ENCODE data around the gene APOC3. TPM values are rescaled to one million over a fixed set of nuclear protein-coding genes. Genes with fewer than 3 reads are reported as not detected.

APOC3 gene
- total RNA-seq, 4 donors from 2014 or later, result not detected

- H3K27ac ChIP-seq, result no peak overlapping the region
- peaks cover 68 to 73% of the 10 kb centered on the region in 2 donors for H3K36me3 ChIP-seq
These were observed 36.0 kb downstream of the APOC3 start for GRCh38 chr11:116865696-116866095.

GRCh38 chr11:116866804-116867455 lies 37.2 kb downstream of the APOC3 start:
- no peak for TF ChIP-seq POLR2A (IDR thresholded peaks at IDR 0.05)
- TF ChIP-seq, protein P1, sequence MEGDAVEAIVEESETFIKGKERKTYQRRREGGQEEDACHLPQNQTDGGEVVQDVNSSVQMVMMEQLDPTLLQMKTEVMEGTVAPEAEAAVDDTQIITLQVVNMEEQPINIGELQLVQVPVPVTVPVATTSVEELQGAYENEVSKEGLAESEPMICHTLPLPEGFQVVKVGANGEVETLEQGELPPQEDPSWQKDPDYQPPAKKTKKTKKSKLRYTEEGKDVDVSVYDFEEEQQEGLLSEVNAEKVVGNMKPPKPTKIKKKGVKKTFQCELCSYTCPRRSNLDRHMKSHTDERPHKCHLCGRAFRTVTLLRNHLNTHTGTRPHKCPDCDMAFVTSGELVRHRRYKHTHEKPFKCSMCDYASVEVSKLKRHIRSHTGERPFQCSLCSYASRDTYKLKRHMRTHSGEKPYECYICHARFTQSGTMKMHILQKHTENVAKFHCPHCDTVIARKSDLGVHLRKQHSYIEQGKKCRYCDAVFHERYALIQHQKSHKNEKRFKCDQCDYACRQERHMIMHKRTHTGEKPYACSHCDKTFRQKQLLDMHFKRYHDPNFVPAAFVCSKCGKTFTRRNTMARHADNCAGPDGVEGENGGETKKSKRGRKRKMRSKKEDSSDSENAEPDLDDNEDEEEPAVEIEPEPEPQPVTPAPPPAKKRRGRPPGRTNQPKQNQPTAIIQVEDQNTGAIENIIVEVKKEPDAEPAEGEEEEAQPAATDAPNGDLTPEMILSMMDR (IDR thresholded peaks at IDR 0.05), result no peak
- Histone ChIP-seq H3K9me3 (no peaks in the 10 kb centered on the region), H3K27ac (no peak overlapping the region), H3K4me1 (no peaks in the 10 kb centered on the region), H3K27me3 (no peaks in the 10 kb centered on the region), H3K4me3 (replicated peaks in 1 of 3) (no peak overlapping the region), H3K36me3 (peaks cover 55 to 60% of the 10 kb centered on the region in 2 donors)
- intact Hi-C loops (cut with DNase I), result no loop called here
- no peak for DNase-seq
- 94 to 95% methylated on average over 6 of the region's 6 CpGs for WGBS, 2 donors

More at GRCh38 chr11:116865696-116866095, 36.0 kb downstream of the APOC3 start:
- DNase-seq, result no peak
- TF ChIP-seq POLR2A (IDR thresholded peaks at IDR 0.05), result no peak
- TF ChIP-seq, protein P1 (IDR thresholded peaks at IDR 0.05), result no peak
- no peaks in the 10 kb centered on the region for H3K27me3 ChIP-seq
- H3K4me1 ChIP-seq, result no peaks in the 10 kb centered on the region
- H3K4me3 ChIP-seq (replicated peaks in 1 of 3), result no peak overlapping the region
- WGBS, 2 donors, result 78 to 92% methylated on average over 1 of the region's 1 CpG
- intact Hi-C loops (cut with DNase I), result no loop called here
- no peaks in the 10 kb centered on the region for H3K9me3 ChIP-seq

- Histone ChIP-seq H3K4me3 (replicated peaks in 1 of 3) (no peak overlapping the region), H3K27ac (no peak overlapping the region), H3K4me1 (no peaks in the 10 kb centered on the region), H3K36me3 (peaks cover 53 to 57% of the 10 kb centered on the region in 2 donors), H3K27me3 (no peaks in the 10 kb centered on the region), H3K9me3 (no peaks in the 10 kb centered on the region)
- WGBS, 2 donors, result 95 to 98% methylated on average over 11 of the region's 11 CpGs
- intact Hi-C loops (cut with DNase I), result no loop called here
- no peak for TF ChIP-seq POLR2A (IDR thresholded peaks at IDR 0.05)
- TF ChIP-seq, protein P1 (IDR thresholded peaks at IDR 0.05), result no peak
- no peak for DNase-seq
These were observed 37.9 kb downstream of the APOC3 start for GRCh38 chr11:116867619-116868018.

- H3K27ac ChIP-seq, result no peak overlapping the region
- H3K36me3 ChIP-seq, result peaks cover 54 to 59% of the 10 kb centered on the region in 2 donors
These were observed 38.4 kb downstream of the APOC3 start for GRCh38 chr11:116868066-116868465.

GRCh38 chr11:116869610-116870009 lies 39.9 kb downstream of the APOC3 start:
- H3K27me3 ChIP-seq, result no peaks in the 10 kb centered on the region
- H3K27ac ChIP-seq, result no peak overlapping the region
- H3K9me3 ChIP-seq, result no peaks in the 10 kb centered on the region
- H3K4me1 ChIP-seq, result peaks cover 4 to 13% of the 10 kb centered on the region in 2 donors
- DNase-seq, result no peak
- intact Hi-C loops (cut with DNase I), result no loop called here
- TF ChIP-seq, protein P1 (IDR thresholded peaks at IDR 0.05), result no peak
- TF ChIP-seq POLR2A (IDR thresholded peaks at IDR 0.05), result no peak
- peaks cover 45 to 56% of the 10 kb centered on the region in 2 donors for H3K36me3 ChIP-seq
- no peak overlapping the region for H3K4me3 ChIP-seq (replicated peaks in 1 of 3)
- 89 to 91% methylated on average over 4 of the region's 4 CpGs for WGBS, 2 donors

More at GRCh38 chr11:116868066-116868465, 38.4 kb downstream of the APOC3 start:
- no peaks in the 10 kb centered on the region for H3K27me3 ChIP-seq
- H3K4me1 ChIP-seq, result no peaks in the 10 kb centered on the region
- no peaks in the 10 kb centered on the region for H3K9me3 ChIP-seq
- WGBS, 2 donors, result 83 to 90% methylated on average over 3 of the region's 3 CpGs
- H3K4me3 ChIP-seq (replicated peaks in 1 of 3), result no peak overlapping the region
- intact Hi-C loops (cut with DNase I), result no loop called here
- TF ChIP-seq, protein P1 (IDR thresholded peaks at IDR 0.05), result no peak
- no peak for TF ChIP-seq POLR2A (IDR thresholded peaks at IDR 0.05)
- DNase-seq, result no peak

All from thyroid gland (tissue), 4 donors.